NCI-H1436 treated with DMSO at 0.1 percent for 48 hours (cell line): ENCODE data around the gene FAM228B.
"Not testable (repeated sequence)": the region's sequence is repeated elsewhere in the genome, so short reads cannot be mapped to it uniquely, and the experiment has no call there.

Experiments used
- DNase-seq: peaks from one replicate; lab custom pipeline; 2025; lab: John Stamatoyannopoulos, UW

The FAM228B gene

DNA sequence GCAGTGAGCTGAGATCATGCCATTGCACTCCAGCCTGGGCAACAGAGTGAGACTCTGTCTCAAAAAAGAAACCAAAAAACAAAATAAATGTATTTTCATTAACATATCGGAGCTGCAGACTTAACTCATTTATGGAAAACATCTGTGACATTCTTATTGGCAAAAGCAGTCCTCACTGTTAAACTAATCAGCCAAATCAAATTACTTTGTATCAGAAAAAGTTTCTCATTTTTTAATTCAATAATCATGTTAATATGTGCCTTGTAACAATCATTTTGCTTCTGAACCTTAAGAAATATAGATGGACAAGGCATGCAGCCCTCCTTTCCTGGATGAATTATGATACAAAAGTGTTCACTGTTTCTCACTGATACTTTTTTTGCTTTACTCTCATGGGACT is 20.6 kb upstream of the FAM228B start:
- DNase-seq = no peak

DNA sequence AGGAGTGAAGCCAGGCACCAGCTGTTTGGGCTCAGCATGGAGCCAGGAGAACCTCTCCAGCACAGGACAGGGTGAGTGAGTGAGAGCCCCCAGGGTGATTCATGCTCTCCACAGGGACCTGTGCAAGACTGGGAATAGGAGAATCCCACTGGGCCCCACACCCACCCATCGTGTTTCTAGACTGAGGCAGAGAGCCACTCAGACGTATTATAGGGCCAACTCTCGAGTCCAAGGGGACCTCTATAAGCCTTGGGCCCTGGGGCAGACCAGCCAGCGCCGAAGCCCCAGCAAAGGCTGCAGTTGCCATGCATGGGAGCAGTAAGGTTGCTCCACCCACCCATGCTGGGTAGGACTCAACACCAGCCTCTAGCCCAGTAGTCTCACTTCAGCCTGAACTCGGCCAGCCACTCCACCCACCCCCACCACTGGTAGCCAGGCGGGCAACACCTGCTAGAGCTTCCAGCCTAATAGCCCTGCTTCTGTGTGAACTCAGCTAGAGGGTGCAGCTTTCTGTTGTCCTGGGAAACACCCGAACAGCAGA is 19.1 kb upstream of the FAM228B start:
- DNase-seq = no peak

DNA sequence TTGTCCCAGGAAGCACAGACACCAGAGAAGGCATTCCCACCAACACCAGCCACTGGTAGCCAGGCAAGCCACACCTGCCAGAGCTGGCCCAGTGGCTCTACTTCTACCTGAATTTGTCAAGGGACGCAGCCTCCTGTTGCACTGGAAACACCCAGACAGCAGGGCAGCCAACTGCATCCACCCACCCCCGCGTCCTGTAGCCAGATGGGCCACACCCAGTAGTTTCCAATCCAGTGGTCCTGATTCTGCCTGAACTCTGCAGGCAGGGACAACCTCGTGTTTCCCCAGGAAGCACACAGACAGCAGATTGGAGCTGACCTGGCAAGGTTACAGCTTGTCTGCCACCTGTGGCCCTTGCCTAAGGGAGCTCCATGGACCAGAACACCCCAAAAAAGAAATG is 18.4 kb upstream of the FAM228B start:
- no peak for DNase-seq

DNA sequence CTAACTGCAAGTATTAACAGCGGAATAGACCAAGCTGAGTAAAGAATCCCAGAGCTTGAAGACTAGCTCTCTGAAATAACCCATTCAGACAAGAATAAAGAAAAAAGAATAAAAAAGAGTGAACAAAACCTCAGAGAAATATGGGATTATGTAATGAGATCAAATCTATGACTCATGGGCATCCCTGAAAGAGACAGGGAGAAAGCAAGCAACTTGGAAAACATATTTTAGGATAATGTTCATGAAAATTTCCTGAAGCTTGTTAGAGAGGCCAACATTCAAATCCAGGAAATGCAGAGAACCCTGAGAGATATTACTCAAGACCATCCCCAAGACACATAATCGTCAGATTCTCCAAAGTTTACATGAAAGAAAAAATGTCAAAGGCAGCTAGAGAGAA is 17.5 kb upstream of the FAM228B start:
- no peak for DNase-seq

DNA sequence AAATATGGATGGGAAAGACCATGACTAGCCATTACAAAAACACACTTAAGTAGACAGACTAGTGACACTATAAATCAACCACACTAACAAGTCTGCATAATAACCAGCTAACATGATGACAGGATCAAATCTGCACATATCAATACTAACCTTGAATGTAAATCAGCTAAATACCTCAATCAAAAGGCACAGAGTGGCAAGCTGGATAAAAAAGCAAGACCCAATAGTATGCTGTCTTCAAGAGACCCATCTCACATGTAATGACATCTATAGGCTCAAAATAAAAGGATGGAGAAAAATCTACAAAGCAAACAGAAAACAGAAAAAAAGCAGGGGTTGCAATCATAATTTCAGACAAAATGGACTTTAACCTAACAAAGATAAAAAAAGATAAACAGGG is 16.5 kb upstream of the FAM228B start:
- DNase-seq = no peak

DNA sequence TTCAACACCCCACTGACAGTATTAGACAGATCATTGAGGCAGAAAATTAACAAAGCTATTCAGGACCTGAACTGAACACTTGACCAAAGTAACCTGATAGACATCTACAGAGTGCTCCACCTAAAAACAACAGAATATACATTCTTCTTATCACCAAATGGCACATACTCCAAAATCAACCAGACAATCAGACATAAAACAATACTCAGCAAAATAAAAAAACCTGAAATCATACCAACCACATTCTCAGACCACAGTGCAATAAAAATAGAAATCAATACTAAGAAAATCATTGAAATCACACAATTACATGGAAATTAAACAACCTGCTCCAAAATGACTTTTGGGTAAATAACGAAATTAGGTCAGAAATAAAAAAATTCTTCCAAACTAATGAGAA is 15.9 kb upstream of the FAM228B start:
- DNase-seq = no peak

DNA sequence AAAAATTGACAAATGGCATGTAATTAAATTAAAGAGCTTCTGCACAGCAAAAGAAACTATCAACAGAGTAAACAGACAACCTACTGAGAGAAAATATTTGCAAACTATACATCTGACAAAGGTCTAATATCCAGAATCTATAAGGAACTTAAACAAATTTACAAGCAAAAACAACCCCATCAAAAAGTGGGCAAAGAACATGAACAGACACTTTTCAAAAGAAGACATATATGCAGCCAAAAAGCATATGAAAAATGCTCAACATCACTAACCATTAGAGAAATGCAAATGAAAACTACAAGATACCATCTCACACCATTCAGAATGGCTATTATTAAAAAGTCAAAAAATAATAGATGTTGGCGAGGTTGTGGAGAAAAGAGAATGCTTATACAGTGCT is 13.8 kb upstream of the FAM228B start:
- not testable (repeated sequence) for DNase-seq

DNA sequence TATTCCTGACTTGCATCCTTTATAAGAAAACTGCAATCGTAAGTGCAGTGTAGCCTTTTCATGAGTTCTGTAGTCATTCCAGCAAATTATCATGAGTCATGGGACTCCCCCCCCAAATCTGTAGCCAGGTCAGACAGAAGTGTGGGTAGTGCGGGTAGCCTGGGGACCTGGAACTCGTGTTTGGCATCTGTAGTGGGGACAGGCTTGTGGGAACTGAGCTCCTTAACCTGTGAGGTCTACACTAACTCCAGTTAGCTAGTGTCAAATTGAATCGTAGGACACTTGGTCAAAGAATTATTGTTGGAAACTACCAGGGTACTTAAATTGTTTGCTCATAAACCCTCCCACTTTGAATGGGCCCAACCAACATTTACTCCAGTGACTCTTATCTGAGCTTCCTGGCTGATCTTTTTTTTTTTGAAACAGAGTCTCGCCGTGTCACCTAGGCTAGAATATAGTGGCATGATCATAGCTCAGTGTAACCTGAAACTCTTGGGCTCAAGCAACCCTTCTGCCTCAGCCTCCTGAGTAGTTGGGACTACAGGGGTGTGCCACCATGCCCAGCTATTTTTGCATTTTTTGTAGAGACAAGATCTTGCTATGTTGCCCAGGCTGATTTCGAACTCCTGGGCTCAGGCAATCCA is 12.5 kb upstream of the FAM228B start:
- DNase-seq = no peak

DNA sequence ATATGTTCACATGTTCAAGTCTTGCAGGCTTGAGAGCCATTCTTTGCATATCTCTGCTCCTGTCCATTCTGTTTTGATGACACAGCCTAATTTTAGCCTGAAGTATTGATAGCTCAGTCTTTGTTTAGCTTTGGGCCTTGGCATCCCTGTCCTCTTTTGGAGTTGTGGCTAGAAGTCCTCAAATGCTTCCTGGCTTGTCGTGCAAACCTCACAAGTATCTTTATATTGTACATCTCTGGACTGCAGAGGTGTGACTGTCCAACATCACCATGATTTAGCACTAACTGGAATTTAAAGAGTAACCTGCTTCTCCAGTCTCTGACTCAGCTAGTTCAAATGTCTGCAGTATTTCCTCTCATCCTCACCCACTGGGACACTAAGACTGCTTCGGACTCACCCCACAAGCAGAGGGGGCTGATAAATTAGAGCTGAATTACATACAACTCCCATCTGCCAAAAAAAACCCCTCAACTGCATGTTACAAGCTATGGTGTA is 11.8 kb upstream of the FAM228B start:
- no peak for DNase-seq

DNA sequence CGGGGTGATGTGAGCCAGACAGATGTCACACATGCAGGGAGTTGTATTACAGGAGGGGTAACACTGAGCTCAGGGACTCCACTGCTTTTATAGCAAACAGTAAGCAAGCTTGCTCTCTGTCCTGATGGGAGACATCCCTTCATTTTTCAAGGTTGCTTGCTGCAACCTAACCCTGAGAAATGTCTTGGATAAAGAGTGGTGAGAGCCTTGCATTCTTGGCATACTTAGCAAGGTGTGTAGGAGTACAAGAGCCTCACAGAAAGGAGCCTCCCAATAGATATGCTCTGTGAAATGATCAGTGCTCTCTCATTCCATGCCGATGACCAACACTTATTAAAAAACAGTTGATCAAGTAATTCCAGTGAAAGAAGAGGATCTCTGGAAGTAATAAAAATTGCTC is 8.2 kb upstream of the FAM228B start:
- no peak for DNase-seq

DNA sequence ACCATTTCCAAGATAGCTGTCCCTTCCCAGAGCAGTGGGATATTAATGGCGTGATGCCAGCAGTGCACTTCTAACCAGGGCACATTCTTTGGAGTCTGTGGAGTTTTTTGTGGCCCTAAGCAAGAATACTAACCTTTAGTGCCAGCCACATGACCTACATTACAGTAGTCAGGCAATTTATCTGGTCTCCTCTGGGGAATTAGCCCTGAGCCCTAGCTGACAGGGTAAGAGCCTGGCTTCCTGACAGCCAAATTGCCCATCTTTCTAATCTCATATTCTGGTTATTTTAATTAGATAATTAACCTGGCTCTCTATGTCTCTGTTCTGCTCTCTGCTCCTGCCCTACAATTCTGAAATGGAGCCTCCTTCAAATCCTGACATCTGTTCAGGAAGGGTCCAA is 5.4 kb upstream of the FAM228B start:
- DNase-seq = no peak

DNA sequence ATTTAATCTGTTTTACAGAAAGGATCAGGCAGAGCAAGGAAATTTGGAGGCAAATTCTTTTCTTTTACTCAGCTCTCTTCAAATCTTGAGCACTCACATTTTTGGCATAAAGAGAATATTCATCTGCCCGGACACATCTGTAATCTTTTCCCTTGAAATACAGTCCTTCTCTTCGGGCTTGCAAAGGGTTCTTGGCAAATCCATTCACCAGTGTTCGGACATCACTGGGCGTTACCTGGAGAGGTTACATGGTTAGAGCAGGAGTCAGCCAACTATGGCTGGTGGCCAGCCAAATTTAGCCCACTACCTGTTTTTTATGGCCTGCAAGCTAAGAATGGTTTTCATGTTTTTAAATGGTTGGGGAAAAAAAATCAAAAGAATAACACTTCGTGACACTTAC is 2.2 kb upstream of the FAM228B start:
- no peak for DNase-seq

DNA sequence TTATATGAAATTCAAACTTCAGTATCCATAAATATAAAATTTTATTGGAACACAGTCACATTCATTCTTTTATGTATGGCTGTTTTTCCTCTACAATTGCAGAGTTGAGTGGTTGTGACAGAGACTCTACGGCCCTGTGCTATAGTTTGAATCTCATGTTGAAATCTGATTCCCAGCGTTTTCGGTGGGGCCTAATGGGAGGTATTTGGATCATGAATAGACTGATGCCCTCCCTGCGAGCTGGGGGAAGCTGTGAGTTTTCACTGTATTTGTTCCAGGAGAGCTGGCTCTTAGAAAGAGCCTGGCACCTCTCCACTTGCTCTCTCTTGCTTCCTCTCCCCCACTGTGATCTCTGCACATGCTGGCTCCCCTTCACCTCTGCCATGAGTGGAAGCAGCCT is 1.8 kb upstream of the FAM228B start:
- no peak for DNase-seq

DNA sequence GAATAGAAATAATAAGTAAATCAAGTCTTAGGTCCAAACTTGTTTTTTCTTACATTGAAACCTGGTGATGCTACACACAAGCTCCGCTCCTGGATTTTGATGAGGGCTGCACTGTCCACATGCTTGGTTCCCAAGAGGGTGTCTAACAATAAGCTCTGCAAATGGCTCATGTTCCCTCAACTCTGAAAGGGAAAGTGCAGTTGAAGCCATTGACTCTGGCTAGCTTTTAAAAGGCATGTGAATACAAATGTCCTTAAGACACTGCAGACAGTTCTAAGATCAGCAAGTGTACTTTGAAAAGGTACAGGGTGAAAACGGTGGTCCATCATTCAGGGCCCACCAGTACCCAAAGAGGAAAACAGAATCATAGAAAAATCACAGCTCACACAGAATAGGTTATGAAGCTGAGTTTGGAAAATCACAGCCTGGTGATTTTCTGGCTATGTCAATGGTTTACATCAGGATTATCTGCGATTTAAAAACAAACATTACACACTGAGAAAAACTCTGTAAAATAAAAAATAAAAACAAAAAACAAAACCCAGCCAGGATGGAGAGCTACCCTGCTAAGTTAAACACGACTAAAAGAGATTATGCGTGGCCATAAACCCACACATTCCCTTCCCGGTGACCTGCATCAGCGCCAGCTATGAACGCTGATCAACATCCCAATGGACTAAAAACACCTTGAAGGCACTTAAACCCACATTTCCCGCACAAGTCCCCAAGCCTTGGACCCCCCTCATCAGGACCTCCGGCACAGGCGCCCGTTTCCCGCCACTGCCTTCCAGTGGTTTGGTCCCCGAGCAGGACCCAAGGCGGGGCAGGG is 689 bp upstream of the FAM228B start:
- DNase-seq = no peak

DNA sequence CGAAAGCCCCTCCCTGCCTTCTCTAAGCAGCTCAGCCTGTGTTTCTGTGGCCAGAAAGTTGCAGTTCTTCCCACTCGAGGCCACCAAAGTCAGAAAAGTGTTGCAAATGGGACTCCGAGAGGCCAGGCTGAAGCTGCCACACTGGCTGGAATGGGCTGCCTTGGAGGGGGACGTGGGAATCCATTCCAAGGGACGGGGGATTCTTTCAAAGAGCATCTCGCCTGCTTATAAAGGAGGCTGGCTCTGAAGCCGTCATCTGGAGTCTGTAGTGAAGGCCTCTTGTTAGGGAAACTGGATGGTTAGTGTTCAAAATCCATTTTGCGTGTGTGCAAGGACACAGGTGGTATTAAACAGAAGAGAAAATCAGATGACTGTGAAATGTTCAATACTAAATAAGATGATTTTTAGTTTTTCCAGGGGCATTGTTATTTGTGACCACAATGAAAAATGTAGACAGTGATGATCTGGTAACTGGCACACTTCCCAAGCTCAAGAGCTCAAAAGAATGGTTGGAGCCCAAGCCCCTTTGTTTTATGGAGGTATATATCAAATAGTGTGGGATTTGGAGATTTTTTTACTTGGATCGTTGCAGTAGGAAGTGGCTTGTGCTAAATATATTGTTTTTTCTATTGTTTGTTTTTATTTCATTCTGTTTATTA is 782 bp downstream of the FAM228B start:
- DNase-seq = no peak

DNA sequence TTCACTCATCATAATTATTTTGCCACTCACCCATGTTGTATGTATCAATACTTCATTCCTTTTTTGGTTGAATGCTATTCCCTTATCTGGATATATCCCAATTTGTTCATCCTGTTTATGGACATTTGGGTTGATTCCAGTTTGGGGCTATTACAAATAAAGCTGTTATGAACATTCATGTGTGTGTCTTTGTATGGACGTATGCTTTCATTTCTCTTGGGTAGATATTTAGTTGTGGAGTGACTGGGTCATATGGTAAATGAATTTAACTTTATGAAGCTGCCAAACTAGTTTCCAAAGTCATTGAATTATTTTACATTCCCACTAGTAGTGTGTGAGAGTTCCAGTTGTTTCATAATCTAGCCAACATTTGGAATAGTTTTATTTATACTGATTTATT is 2.7 kb downstream of the FAM228B start:
- no peak for DNase-seq

DNA sequence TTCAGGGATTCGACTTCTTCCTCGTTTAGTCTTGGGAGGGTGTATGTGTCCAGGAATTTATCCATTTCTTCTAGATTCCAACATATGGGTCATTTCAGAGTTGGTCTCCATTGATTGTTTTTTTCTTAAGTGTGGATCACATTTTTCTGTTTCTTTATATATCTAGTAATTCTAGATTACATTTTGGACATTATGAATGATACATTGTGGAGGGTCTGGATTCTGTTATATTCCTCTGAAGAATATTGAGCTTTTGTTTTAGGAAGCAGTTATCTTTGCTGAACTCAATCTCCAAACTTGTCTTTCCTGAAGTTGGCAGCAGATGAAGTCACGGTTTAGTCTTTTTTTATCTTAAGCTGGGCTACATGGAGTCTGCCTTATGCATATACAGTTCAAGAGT is 9.3 kb downstream of the FAM228B start:
- no peak for DNase-seq

DNA sequence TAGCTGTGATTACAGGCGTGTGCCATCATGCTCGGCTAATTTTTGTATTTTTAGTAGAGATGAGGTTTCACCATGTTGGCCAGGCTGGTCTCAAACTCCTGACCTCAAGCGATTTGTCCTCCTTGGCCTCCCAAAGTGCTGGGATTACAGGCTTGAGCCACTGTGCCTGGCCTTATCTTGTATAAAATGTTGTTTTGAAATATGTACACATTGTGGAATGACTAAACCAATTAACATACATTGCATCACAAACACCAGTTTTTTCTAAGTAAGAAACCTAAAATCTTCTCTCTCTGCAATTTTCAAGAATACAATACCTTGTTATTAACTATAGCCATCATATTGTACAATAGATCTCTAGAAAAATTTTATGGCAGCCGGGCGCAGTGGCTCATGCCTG is 17.0 kb downstream of the FAM228B start:
- not testable (repeated sequence) for DNase-seq

DNA sequence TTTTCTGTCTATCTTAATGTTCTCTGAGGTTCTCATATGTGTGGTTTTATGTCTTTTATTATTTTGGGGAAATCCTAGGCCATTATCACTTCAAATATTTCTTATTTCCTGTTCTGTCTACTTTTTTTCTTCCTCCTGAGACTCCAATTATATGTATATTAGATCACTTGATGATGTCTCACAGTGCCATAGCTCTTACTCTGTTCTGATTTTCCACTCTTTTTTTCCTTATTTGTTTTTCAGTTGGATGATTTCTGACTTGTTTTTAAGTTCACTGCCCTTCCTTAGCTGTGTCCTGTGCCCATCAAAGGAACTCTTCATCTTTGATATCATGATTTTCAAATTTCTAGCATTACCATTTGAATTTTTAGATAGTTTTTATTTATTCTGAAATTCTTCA is 24.1 kb downstream of the FAM228B start:
- no peak for DNase-seq

DNA sequence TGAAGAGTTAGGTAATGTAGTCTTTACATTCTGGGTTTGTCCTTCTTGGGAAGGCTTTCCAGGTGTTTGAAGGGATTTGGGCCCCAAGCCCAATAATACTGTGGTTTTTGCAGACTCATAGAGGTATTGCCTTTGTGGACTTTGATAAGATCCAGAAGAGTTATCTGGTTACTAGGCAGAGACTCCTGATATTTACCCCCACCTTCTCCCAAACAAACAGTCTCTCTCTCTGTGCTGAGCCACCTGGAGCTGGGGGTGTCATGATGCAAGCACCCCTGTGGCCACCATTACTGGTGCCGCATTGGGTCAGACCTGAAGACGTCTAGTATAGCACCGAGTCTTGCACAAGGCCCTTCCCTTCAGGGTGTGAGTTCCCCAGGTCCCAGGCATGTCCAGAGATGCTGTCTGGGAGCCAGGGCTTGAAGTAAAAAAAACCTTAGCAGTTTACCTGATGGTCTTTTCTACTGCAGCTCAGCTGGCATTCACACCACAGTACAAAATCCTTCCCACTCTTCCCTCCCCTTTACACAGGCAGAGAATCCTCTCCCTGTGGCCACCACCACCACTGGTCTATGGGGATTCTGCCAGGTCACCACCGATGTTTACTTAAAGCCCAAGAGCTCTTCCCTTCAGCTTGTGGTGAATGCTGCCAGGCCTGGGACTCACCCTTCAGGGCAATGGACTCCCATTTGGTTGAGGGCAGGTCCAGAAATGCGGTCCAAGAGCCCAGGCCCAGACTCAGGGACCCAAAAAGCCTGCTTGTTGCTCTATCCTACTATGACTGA is 29.3 kb downstream of the FAM228B start:
- no peak for DNase-seq

DNA sequence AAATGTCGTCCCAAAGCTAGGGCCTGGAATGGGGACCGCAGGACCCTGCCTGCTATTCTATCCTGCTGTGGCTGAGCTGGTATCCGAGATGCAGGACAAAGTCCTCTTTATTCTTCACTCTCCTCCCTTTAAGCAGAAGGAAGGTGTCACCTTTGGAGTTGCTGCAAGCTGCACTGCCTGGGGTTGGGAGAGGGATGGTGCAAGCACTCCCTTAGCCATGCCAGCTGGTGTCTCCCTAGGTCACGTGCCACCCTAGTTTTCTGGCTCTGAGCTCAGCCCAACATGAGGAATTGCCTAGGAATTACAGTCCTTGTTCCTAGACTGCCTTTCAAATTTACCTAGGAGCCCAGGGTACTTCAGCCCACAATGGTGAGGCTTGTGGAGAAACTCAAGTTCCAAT is 30.2 kb downstream of the FAM228B start:
- no peak for DNase-seq

DNA sequence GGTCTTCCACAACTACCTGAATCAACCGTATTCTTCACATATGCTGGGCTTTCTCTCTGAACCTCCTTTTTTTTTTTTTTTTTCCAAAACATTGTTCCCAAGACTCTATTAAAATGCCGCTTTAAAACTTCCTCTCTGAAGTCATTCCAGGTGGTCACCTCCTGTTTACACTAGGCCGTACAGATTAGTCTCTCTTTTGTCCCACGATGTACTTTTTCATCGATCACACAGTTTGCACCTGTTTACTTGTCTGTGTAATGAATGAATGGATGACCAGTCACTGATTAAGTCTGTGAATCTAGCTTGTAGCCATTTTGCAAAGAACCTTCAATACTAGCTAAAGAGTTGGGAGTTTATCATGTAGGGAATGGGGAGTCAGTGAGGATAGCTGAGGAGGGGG is 34.9 kb downstream of the FAM228B start:
- DNase-seq = no peak
